ENCODE results near the gene NCAM2.

Gene NCAM2

GRCh38 chr21:21231913-21232312 lies 233.7 kb downstream of the NCAM2 start:
- Histone ChIP-seq H3K36me3 (ENCODE audit: insufficient read depth, low read length) (no peaks in the 10 kb centered on the region), H3K27me3 (ENCODE audit: insufficient read depth, low read length, poor library complexity, severe bottlenecking) (no peaks in the 10 kb centered on the region), H3K4me3 (ENCODE audit: low read length, poor library complexity, severe bottlenecking) (no peak overlapping the region), H4K20me1 (ENCODE audit: insufficient read depth, low read length, poor library complexity, severe bottlenecking) (peaks cover 1% of the 10 kb centered on the region), H3K9me2 (replicated peaks; ENCODE audit: low read depth, low read length) (no peaks in the 10 kb centered on the region), H2AFZ (ENCODE audit: low read length) (no peak overlapping the region), H3K4me1 (ENCODE audit: insufficient read depth, low read length, poor library complexity, severe bottlenecking) (no peaks in the 10 kb centered on the region), H3F3A (ENCODE audit: low read depth) (no peaks in the 10 kb centered on the region), H3K79me2 (ENCODE audit: insufficient read depth, low read length) (no peaks in the 10 kb centered on the region), H3K4me2 (ENCODE audit: low read depth, low read length, poor library complexity, severe bottlenecking) (no peak overlapping the region), H3K9ac (ENCODE audit: low read depth, low read length, poor library complexity, severe bottlenecking) (no peak overlapping the region), H3K9me3 (ENCODE audit: insufficient read depth, low read depth, low read length) (no peaks in the 10 kb centered on the region)
- no peak for TF ChIP-seq CTCF (conservative IDR thresholded peaks at IDR 0.05; ENCODE audit: low read length)
- no peak for TF ChIP-seq EZH2phosphoT487 (IDR thresholded peaks at IDR 0.05; ENCODE audit: borderline replicate concordance)

GRCh38 chr21:21232320-21232719 lies 234.1 kb downstream of the NCAM2 start:
- H4K20me1 ChIP-seq (ENCODE audit: insufficient read depth, low read length, poor library complexity, severe bottlenecking) = no peaks in the 10 kb centered on the region
- H3K4me2 ChIP-seq (ENCODE audit: low read depth, low read length, poor library complexity, severe bottlenecking) = no peak overlapping the region
- no peak overlapping the region for H3K9ac ChIP-seq (ENCODE audit: low read depth, low read length, poor library complexity, severe bottlenecking)
- no peaks in the 10 kb centered on the region for H3K4me1 ChIP-seq (ENCODE audit: insufficient read depth, low read length, poor library complexity, severe bottlenecking)
- TF ChIP-seq EZH2phosphoT487 (IDR thresholded peaks at IDR 0.05; ENCODE audit: borderline replicate concordance) = no peak
- peak; percentile 35; the same call in 1 of the 2 replicates for TF ChIP-seq CTCF (conservative IDR thresholded peaks at IDR 0.05; ENCODE audit: low read length)
- H3K27me3 ChIP-seq (ENCODE audit: insufficient read depth, low read length, poor library complexity, severe bottlenecking) = no peaks in the 10 kb centered on the region
- no peaks in the 10 kb centered on the region for H3K36me3 ChIP-seq (ENCODE audit: insufficient read depth, low read length)
- no peaks in the 10 kb centered on the region for H3K9me3 ChIP-seq (ENCODE audit: insufficient read depth, low read depth, low read length)
- H3K9me2 ChIP-seq (replicated peaks; ENCODE audit: low read depth, low read length) = no peaks in the 10 kb centered on the region
- H2AFZ ChIP-seq (ENCODE audit: low read length) = no peak overlapping the region
- H3K79me2 ChIP-seq (ENCODE audit: insufficient read depth, low read length) = no peaks in the 10 kb centered on the region
- no peak overlapping the region for H3K4me3 ChIP-seq (ENCODE audit: low read length, poor library complexity, severe bottlenecking)
- no peaks in the 10 kb centered on the region for H3F3A ChIP-seq (ENCODE audit: low read depth)

GRCh38 chr21:21233051-21233450 lies 234.8 kb downstream of the NCAM2 start:
- Histone ChIP-seq H3K4me2 (ENCODE audit: low read depth, low read length, poor library complexity, severe bottlenecking) (no peak overlapping the region), H3K27me3 (ENCODE audit: insufficient read depth, low read length, poor library complexity, severe bottlenecking) (no peaks in the 10 kb centered on the region), H3K4me1 (ENCODE audit: insufficient read depth, low read length, poor library complexity, severe bottlenecking) (no peaks in the 10 kb centered on the region), H3K79me2 (ENCODE audit: insufficient read depth, low read length) (no peaks in the 10 kb centered on the region), H3F3A (ENCODE audit: low read depth) (no peaks in the 10 kb centered on the region), H3K9me3 (ENCODE audit: insufficient read depth, low read depth, low read length) (no peaks in the 10 kb centered on the region), H3K36me3 (ENCODE audit: insufficient read depth, low read length) (no peaks in the 10 kb centered on the region), H3K9ac (ENCODE audit: low read depth, low read length, poor library complexity, severe bottlenecking) (no peak overlapping the region), H4K20me1 (ENCODE audit: insufficient read depth, low read length, poor library complexity, severe bottlenecking) (no peaks in the 10 kb centered on the region), H3K4me3 (ENCODE audit: low read length, poor library complexity, severe bottlenecking) (no peak overlapping the region), H2AFZ (ENCODE audit: low read length) (no peak overlapping the region), H3K9me2 (replicated peaks; ENCODE audit: low read depth, low read length) (no peaks in the 10 kb centered on the region)
- TF ChIP-seq CTCF (conservative IDR thresholded peaks at IDR 0.05; ENCODE audit: low read length) (no peak), EZH2phosphoT487 (IDR thresholded peaks at IDR 0.05; ENCODE audit: borderline replicate concordance) (no peak)

All from Loucy (cell line).